ENCODE data around the gene LAPTM5.

- TF ChIP-seq FOXA1 (IDR thresholded peaks at IDR 0.05) (no peak), NFRKB (IDR thresholded peaks at IDR 0.05) (no peak), SUZ12 (IDR thresholded peaks at IDR 0.05) (no peak), SP1 (IDR thresholded peaks at IDR 0.05) (no peak), ZNF384 (IDR thresholded peaks at IDR 0.05) (no peak)
Observed at GRCh38 chr1:30692948-30693301, 64.6 kb downstream of the LAPTM5 start.

All from HEK293T (cell line).